Thyroid gland (tissue), 4 donors: ENCODE results near the gene CTBP1.

Source experiments
- POLR2A ChIP-seq, 2 donors: fragments of 450-650 bp; IDR thresholded peaks; one replicate each; pipeline ENCODE4 v1.6.1; 2017; ENCODE audit warnings: antibody characterized with exemption in 2 of 2, mild to moderate bottlenecking in 2 of 2, moderate library complexity in 1 of 2
- TF ChIP-seq, protein P1 (sequence below), 6 experiments: fragments of 200-600 bp in 3 of 6; fragments of 450-650 bp in 3 of 6; sonication (generic) in 3 of 6; IDR thresholded peaks; one replicate each; pipeline ENCODE4 v1.5.1; 2016 to 2019; ENCODE audit warnings: antibody characterized with exemption in 6 of 6, mild to moderate bottlenecking in 2 of 6, inconsistent platforms in 1 of 6, moderate library complexity in 1 of 6

DNA sequence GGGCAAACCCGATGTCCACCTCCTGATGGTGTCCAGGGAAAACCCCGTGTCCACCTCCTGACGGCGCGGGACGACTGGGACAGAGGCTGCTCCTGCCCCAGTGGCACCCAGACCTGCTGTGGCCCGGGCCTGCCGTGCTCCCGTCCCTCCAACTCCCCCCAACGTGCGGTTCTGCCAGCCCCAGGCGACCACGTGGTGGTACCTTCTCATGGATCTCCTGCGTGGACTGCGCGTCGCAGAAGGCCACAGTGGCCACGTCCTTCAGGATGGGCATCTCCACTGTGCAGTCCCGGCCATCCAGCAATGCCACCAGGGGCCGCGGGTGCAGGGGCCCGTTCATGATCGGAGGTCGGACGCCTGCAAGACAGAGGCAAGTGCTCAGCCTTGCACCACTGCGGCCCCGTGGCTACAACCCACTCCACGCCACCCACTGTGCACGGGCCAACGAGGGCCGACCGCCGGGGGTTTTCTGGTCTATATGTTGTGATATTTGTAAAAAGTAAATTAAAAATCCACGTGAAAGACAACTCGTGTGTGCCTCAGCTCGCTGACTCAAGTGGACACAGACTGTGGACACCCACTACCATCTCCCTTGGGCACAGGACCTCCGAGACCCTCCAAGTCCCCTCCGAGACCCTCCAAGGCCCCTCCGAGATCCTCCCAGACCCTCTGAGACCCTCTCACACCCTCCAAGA is 10.8 kb downstream of the CTBP1 start:
- TF ChIP-seq, protein P1, sequence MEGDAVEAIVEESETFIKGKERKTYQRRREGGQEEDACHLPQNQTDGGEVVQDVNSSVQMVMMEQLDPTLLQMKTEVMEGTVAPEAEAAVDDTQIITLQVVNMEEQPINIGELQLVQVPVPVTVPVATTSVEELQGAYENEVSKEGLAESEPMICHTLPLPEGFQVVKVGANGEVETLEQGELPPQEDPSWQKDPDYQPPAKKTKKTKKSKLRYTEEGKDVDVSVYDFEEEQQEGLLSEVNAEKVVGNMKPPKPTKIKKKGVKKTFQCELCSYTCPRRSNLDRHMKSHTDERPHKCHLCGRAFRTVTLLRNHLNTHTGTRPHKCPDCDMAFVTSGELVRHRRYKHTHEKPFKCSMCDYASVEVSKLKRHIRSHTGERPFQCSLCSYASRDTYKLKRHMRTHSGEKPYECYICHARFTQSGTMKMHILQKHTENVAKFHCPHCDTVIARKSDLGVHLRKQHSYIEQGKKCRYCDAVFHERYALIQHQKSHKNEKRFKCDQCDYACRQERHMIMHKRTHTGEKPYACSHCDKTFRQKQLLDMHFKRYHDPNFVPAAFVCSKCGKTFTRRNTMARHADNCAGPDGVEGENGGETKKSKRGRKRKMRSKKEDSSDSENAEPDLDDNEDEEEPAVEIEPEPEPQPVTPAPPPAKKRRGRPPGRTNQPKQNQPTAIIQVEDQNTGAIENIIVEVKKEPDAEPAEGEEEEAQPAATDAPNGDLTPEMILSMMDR (IDR thresholded peaks at IDR 0.05), result no peak
- no peak for TF ChIP-seq POLR2A (IDR thresholded peaks at IDR 0.05)
